Activated T-cell treated with anti-CD3 and anti-CD28 coated beads for 24 hours (primary cell): Measurements from ENCODE around the gene HEPN1.
"Not testable (repeated sequence)": the region's sequence is repeated elsewhere in the genome, so short reads cannot be mapped to it uniquely, and the experiment has no call there.

Source experiments
- DNase-seq: peaks from one replicate; pipeline ENCODE4 v3.0.0-alpha.2; 2020; ENCODE audit warnings: low read depth

Gene HEPN1

DNA sequence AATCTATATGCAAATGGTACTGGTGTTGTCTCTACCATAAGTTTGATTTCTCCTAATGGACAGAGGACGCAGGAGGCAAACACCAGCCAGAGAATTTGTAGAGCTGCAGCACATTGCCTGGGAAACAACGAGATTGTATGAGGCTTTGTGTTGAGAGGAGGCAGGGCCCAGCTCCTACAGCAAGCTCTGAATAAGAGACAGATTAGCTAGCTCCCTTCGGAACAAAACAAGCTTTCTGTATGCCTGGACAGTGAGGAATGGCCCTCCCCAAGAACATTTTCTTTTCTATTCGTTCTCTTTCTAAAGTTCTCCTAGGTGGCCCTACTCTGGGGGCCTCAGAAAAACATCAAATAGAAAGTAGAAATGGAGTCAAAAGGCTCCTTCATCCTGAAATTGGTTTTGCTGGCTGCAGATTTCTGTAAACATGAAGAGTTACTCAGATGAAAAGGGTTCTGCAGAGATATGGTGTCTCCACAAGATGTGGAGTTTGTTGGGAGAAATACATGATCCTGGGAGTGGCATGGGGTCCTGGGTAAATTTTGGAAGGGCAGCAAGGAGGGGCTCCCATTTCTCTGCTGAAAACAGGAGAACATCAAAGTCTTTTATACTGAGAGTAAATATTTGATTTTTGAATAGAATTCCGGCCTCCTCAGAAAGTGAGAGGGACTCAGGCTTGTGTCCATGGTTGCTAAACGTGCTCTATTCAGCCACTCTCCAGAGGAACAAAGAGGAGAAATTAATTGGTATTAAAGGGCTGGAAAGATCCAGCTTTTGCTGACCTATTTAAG, 23.6 kb downstream of the HEPN1 start:
- no peak for DNase-seq

DNA sequence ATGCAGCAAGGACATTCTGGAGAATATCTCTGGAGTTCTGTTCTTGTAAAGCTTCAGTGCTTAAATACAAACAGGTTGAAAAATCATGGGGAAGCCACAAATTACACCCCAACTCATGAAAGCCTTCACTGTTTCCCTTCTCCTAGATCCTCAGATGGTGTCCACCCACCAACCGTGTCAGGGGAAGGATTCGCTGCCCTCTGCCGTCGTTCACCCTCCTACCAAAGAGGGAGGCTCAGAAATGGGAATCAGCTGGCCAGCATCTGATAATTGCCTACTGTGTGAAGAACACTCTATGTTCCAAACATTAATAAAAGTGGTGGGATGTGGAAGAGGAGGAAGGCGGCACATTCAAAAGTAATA, 24.2 kb downstream of the HEPN1 start:
- no peak for DNase-seq

DNA sequence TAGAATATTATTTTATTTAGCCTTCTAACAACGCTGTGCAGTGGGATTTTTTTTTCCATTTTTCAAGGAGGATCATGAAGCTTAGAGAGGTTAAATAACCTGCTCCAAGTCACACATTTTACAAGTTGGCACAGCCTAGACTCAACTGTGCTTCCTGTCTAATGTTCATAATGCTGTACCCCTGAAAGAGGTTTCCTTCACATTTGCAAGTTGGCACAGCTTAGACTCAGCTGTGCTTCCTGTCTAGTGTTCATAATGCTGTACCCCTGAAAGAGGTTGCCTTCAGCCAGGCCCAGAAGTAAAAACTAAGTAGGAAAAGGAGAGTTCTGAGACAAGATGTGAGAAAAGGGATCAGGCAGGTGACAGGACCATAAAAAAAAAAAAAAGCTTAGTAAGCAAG, 24.7 kb downstream of the HEPN1 start:
- no peak for DNase-seq

DNA sequence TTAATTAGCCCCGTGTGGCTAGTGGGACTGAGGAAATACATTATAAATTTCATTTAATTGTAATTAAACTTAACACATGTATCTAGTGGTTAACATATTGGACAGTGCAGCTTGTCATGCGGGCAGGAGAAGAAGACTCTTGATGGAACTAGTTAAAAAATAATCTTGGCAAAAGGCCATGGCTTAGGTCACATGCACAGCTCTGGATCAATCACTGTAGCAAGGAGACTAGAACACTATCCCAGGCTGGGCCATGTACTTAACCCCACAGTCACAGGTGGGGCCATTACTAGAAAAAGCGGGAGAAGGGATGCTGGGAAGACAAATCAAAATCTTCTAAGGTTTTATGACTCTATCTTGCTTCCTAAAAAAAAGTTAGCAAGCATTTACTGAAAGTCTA, 25.5 kb downstream of the HEPN1 start:
- DNase-seq, result no peak

DNA sequence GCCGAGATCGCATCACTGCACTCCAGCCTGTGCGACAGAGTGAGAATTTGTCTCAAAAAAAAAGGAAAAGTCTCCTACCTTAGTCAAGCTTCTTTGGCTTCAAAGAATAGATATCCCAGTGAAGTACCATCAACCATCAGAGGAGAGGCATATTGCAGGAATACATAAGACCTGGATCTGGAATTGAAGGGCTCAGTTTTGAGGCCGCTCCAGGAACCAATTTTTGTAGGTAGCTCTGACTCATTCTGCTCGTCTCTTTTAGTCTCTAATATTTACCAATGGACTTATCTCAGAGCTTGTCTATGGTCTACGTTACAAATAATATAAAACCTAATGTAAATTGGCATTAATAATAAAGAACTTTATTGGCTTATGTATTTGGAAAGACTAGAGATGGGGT, 26.8 kb downstream of the HEPN1 start:
- no peak for DNase-seq

DNA sequence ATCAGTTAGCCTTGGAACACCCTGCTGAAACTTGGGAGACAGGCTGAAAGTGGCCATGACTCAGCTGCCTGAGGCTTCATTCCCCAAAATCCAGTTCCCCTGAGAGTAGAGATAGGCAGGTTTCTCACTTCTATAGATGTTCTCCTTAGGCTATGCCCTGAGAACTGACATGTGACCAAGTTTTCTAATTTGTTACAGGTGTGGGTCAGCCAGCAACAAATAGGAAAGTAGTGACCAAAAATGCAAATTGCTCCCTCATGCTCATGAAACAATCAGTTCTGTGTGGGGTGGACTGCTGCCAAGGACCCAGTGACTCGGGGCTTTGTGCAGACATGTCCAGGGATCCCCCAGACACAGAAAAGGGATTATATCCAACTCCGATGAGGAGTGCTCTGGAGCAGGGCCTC, 27.7 kb downstream of the HEPN1 start:
- DNase-seq, result no peak

DNA sequence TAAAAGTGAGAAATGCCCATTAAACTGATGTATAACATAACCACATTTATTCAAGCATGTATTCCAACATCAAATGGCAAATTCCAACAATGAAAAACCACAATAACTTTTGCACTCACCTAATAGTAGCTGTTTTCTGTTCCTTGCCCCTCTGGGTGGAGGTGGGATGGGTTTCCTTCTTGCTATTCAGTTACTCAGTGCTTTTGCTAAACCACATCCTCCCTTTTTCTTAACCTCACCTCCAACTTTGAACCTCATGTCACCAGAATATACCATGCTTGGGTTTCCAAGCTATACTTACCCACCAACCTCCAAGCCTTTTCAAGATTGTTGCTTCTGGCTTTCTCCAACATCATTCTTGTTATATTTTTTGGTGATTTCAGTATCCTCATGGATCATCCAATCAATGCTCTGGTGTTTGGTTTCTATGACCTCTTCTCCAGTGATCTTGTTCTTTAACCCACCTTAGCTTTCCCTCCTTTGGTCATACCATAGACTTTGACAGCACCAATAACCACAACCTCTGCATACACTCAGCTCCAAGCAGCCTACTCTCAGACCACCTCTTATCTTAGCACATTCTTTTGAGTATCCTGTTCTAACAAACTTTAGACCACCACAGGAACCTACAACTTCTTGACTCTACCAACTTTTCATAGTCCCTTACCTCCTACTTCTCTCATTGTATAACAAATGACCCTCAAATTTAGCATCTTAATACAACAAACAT, 31.7 kb downstream of the HEPN1 start:
- DNase-seq, result no peak

DNA sequence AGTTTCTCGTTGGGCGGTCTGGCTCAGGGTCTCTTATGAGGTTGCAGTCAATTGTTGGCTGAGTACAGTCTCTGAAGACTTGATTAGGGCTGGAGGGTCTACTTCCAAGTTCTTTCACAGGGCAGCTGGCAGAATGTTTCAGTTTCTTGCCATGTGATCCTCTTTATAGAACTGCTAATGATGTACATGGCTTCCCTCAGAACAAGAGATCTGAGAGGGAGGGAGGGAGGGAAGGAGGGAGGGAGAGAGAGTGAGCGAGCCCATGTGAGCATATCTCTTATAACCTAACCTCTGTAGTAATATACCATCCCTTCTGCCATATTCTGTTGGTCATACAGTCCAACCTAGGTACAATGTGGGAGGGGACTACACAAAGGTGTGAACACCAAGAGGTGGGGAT, 32.3 kb downstream of the HEPN1 start:
- DNase-seq, result no peak

DNA sequence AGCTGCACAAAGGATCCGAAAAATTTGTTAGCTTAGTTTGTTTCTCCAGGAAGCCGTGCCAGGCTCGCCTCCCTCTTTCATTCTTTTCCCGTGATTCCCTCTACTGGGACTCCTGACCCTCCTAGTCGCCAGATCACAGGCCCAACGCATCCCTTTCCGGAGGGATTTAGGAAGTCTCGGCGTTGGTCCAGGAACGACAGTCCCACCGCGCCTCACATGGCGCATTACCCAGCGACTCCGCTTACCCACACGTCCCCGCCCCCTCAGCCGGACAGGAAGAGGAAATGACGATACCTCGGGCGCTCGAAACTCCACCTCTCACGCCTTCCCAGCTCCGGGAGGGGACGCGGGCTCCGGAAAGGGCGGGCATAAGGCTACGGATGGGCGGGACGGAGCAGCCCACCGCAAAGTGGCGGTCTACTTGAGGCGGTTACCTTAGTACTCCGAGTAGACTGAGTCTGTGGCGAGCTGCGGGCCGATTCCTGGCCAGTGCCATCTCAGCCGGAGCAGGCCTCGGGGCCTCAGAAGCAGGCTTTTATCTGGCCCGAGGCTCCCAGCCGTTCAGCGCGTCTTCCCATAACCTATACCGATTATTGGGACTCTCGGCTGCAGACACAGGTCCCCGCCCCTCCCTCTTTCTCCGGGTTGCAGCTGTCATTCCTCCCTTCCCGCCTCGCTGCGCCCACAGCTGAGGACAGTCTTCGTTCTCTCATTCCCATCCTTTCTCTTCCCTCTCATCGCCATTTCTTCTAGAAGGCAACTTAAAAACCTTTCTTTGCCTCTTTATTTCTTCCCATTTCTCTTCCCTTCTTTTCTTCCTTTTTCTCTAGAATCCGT, 34.9 kb downstream of the HEPN1 start, which contains the start of gene CCDC15:
Gene CCDC15 (plus strand): TSS at position 450 of the 837 bp plus-strand sequence. CDS start 531 bp downstream, outside the sequence.
- peak; percentile 96 for DNase-seq

DNA sequence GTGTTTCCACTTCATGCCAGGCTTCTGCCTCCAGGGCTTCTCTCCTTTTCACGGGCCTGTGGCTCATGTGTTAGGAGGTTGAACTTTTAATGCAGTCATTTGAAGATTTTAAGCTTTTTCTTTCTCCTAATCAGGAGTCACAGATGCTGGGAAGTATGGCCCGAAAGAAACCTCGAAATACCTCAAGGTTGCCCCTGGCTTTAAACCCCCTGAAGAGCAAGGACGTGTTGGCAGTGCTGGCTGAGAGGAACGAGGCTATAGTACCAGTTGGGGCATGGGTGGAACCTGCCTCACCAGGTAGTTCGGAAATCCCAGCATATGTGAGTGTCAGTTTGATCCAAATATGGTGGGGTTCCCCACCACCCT, 35.5 kb downstream of the HEPN1 start:
- DNase-seq, result no peak

DNA sequence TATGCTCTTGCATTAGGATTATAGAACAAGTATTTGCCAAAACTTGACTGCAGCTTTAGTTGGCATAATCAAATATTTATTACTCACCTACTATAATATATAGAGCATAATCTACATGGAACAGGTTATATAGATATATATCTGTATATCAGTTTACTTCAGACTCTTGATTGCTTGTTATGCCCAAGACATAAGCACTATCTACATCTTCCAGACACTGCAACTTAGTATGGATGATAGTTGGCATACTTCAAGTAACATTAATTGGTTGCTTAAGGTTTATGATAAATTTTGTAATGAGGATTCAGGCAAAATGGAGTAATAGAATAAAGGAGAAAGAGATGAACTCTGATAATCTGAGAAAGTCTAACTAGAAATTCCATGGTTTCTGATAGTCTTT, 36.0 kb downstream of the HEPN1 start:
- no peak for DNase-seq

DNA sequence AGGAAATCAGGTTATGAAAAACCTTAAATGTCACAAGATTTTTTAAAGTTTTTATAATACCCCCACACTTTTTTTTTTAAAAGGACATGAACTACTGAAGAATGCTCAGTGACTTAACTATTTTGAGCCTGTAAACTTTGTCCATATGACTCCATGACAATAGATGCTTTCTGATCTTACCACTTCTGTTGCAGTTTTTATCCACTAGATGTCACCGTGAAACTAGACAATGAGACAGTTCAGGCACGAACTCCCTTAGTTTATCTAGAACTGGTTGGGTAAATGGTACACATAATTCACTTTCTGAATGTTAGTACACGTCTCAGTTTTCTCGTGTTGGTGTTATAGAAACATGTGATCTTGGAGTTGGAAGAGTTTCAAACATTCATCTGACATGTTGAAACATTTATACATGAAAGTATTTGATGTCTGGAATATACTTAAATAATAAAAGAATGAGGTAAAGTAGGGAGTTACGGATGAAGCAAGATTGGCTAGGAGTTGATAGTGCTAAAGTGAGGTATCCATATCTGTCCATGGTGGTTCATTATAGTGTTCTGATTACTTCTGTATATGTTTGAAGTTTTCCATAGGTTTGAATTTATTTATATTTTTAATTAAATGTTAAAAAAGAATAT, 43.0 kb downstream of the HEPN1 start:
- DNase-seq, result peak; percentile 21

DNA sequence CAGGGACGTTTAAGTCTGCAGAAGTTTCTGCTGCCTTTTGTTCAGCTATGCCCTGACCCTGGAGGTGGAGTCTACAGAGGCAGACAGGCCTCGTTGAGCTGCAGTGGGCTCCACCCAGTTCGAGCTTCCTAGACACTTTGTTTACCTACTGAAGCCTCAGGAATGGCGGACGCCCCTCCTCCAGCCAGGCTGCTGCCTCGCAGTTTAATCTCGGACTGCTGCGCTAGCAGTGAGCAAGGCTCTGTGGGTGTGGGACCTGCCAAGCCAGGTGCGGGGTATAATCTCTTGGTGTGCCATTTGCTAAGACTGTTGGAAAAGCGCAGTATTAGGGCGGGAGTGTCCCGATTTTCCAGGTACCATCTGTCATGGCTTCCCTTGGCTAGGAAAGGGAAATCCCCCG, 49.1 kb downstream of the HEPN1 start:
- DNase-seq, result not testable (repeated sequence)
